Rectal smooth muscle tissue (tissue), 1 donor: ENCODE data around the gene CCDC148.

ENCODE experiments used
- H3K27ac ChIP-seq: one replicate; pipeline ENCODE4 v1.7.0; 2013; ENCODE audit warnings: low read depth, low read length, inconsistent platforms
- H3K27me3 ChIP-seq: one replicate; pipeline ENCODE4 v1.7.0; 2013; ENCODE audit warnings: low read length; ENCODE audit not compliant: control insufficient read depth, insufficient read depth
- H3K36me3 ChIP-seq: one replicate; pipeline ENCODE4 v1.7.0; 2013; ENCODE audit warnings: low read length; ENCODE audit not compliant: control insufficient read depth, insufficient read depth
- H3K4me1 ChIP-seq: one replicate; pipeline ENCODE4 v1.7.0; 2013; ENCODE audit warnings: low read length; ENCODE audit not compliant: control insufficient read depth, insufficient read depth
- H3K4me3 ChIP-seq: one replicate; pipeline ENCODE4 v1.7.0; 2013; ENCODE audit warnings: low read length
- H3K9ac ChIP-seq: one replicate; pipeline ENCODE4 v1.7.0; 2013; ENCODE audit warnings: low read length

Gene CCDC148

GRCh38 chr2:158456309-158457066 lies at the start of gene CCDC148, which contains the start of gene PKP4:
Gene CCDC148, minus strand, starts transcription at chr2:158456753. Its CDS starts 314 bp downstream, at chr2:158456439.
Gene PKP4, plus strand, starts transcription at chr2:158456952. Its CDS starts 76,233 bp downstream, at chr2:158533185.
- H3K4me1 ChIP-seq: no peaks in the 10 kb centered on the region
- H3K4me3 ChIP-seq: peak within 1 kb of the TSS; percentile 95
- peak within 1 kb of the TSS; percentile 80 for H3K27ac ChIP-seq
- peak within 1 kb of the TSS; percentile 38 for H3K9ac ChIP-seq
- no peaks in the 10 kb centered on the region for H3K36me3 ChIP-seq
- no peaks in the 10 kb centered on the region for H3K27me3 ChIP-seq

GRCh38 chr2:158505448-158505934 lies 48.9 kb upstream of the CCDC148 start:
- no peaks in the 10 kb centered on the region for H3K36me3 ChIP-seq
- H3K4me3 ChIP-seq: no peak overlapping the region
- H3K4me1 ChIP-seq: peaks cover 3% of the 10 kb centered on the region
- H3K27ac ChIP-seq: no peak overlapping the region
- no peaks in the 10 kb centered on the region for H3K27me3 ChIP-seq
- H3K9ac ChIP-seq: no peak overlapping the region

GRCh38 chr2:158504088-158504487 lies 47.5 kb upstream of the CCDC148 start:
- Histone ChIP-seq H3K9ac (no peak overlapping the region), H3K4me1 (peaks cover 12% of the 10 kb centered on the region), H3K36me3 (no peaks in the 10 kb centered on the region), H3K4me3 (no peak overlapping the region), H3K27ac (no peak overlapping the region), H3K27me3 (no peaks in the 10 kb centered on the region)

GRCh38 chr2:158502974-158503373 lies 46.4 kb upstream of the CCDC148 start:
- Histone ChIP-seq H3K9ac (no peak overlapping the region), H3K36me3 (no peaks in the 10 kb centered on the region), H3K4me1 (peaks cover 12% of the 10 kb centered on the region), H3K4me3 (no peak overlapping the region), H3K27me3 (no peaks in the 10 kb centered on the region), H3K27ac (no peak overlapping the region)

GRCh38 chr2:158501301-158501700 lies 44.7 kb upstream of the CCDC148 start:
- Histone ChIP-seq H3K4me1 (peaks cover 12% of the 10 kb centered on the region), H3K9ac (no peak overlapping the region), H3K36me3 (no peaks in the 10 kb centered on the region), H3K27ac (no peak overlapping the region), H3K27me3 (no peaks in the 10 kb centered on the region), H3K4me3 (no peak overlapping the region)

GRCh38 chr2:158500333-158500732 lies 43.8 kb upstream of the CCDC148 start:
- H3K27ac ChIP-seq: peak overlapping the region; percentile 48
- no peak overlapping the region for H3K9ac ChIP-seq
- H3K4me3 ChIP-seq: no peak overlapping the region
- peaks cover 12% of the 10 kb centered on the region for H3K4me1 ChIP-seq
- no peaks in the 10 kb centered on the region for H3K27me3 ChIP-seq
- no peaks in the 10 kb centered on the region for H3K36me3 ChIP-seq

GRCh38 chr2:158499383-158499782 lies 42.8 kb upstream of the CCDC148 start:
- H3K27ac ChIP-seq: no peak overlapping the region

GRCh38 chr2:158498749-158499136 lies 42.2 kb upstream of the CCDC148 start:
- no peak overlapping the region for H3K9ac ChIP-seq
- no peaks in the 10 kb centered on the region for H3K27me3 ChIP-seq
- H3K36me3 ChIP-seq: no peaks in the 10 kb centered on the region
- no peak overlapping the region for H3K4me3 ChIP-seq
- no peak overlapping the region for H3K27ac ChIP-seq
- H3K4me1 ChIP-seq: peaks cover 12% of the 10 kb centered on the region

More at GRCh38 chr2:158499383-158499782, 42.8 kb upstream of the CCDC148 start:
- H3K4me1 ChIP-seq: peaks cover 12% of the 10 kb centered on the region
- no peak overlapping the region for H3K4me3 ChIP-seq
- no peaks in the 10 kb centered on the region for H3K36me3 ChIP-seq
- no peak overlapping the region for H3K9ac ChIP-seq
- H3K27me3 ChIP-seq: no peaks in the 10 kb centered on the region

GRCh38 chr2:158498043-158498748 lies 41.6 kb upstream of the CCDC148 start:
- Histone ChIP-seq H3K4me1 (peaks cover 18% of the 10 kb centered on the region), H3K36me3 (no peaks in the 10 kb centered on the region), H3K4me3 (no peak overlapping the region), H3K27ac (no peak overlapping the region), H3K9ac (no peak overlapping the region), H3K27me3 (no peaks in the 10 kb centered on the region)

- H3K27ac ChIP-seq: no peak overlapping the region
- H3K4me1 ChIP-seq: peaks cover 18% of the 10 kb centered on the region
- H3K36me3 ChIP-seq: no peaks in the 10 kb centered on the region
- no peak overlapping the region for H3K4me3 ChIP-seq
- no peaks in the 10 kb centered on the region for H3K27me3 ChIP-seq
- no peak overlapping the region for H3K9ac ChIP-seq
These were observed 40.9 kb upstream of the CCDC148 start for GRCh38 chr2:158497486-158497885.

GRCh38 chr2:158496986-158497385 lies 40.4 kb upstream of the CCDC148 start:
- no peak overlapping the region for H3K27ac ChIP-seq
- H3K9ac ChIP-seq: no peak overlapping the region
- H3K36me3 ChIP-seq: no peaks in the 10 kb centered on the region
- H3K4me3 ChIP-seq: no peak overlapping the region
- H3K4me1 ChIP-seq: peaks cover 18% of the 10 kb centered on the region
- no peaks in the 10 kb centered on the region for H3K27me3 ChIP-seq

- Histone ChIP-seq H3K4me1 (peaks cover 13% of the 10 kb centered on the region), H3K9ac (no peak overlapping the region), H3K4me3 (no peak overlapping the region), H3K36me3 (no peaks in the 10 kb centered on the region), H3K27me3 (no peaks in the 10 kb centered on the region), H3K27ac (no peak overlapping the region)
These were observed 38.6 kb upstream of the CCDC148 start for GRCh38 chr2:158495175-158495574.
